Measurements from ENCODE around the gene PODXL.
"Not testable (repeated sequence)": the region's sequence is repeated elsewhere in the genome, so short reads cannot be mapped to it uniquely, and the experiment has no call there.

PODXL gene

GRCh38 chr7:131536361-131536849 is 20.0 kb downstream of the PODXL start:
- no peak for DNase-seq

- DNase-seq: no peak
Measured at GRCh38 chr7:131533566-131534561, 22.6 kb downstream of the PODXL start.

GRCh38 chr7:131533151-131533559 is 23.3 kb downstream of the PODXL start:
- DNase-seq: peak; percentile 32

DNA sequence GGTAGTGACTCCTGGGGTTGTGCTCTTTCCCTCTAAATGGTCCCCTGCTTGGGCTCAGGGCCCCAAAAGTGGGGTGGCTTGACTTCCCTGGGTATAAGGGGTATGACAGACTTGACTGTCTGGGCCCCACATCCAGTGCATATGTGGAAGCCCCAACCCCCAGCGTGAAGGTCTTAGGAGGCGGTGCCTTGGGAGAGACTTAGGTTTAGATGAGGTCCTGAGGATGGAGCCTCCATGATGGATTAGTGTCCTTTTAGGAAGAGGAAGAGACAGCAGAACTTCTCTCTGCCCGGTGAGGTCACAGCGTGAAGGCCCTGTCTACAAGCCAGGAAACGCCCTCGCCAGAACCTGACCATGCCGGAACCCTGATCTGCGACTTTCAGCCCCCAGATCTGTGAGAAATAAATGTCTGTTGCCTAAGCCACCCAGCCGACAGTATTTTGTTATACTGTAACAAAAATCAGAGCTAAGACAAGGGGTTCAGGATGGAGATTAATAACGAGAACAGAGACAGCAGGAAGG is 23.8 kb downstream of the PODXL start:
- DNase-seq: no peak

GRCh38 chr7:131530137-131530536 is 26.3 kb downstream of the PODXL start:
- no peak for DNase-seq

GRCh38 chr7:131529617-131530016 is 26.8 kb downstream of the PODXL start:
- DNase-seq: no peak

GRCh38 chr7:131529179-131529578 is 27.2 kb downstream of the PODXL start:
- DNase-seq: no peak

DNA sequence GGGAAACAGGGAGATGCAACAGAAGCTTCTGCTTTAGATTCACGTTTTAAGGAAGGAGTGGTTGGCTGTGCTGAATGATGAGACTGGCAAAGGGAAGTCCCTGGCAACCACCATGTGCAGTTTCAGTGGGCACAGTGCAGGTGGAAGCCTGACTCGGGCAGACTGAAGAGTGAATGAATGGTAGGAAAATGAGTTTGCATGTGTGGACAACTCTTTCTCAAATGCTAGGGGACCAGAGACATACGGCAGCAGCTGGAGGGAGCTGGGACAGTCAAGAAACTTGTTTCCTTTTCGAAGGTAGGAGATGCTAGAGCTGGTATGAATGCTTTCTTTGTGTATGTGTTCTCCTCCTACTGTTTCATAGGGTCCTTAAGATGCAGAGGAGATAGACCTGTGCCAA is 29.0 kb downstream of the PODXL start:
- DNase-seq: no peak

DNA sequence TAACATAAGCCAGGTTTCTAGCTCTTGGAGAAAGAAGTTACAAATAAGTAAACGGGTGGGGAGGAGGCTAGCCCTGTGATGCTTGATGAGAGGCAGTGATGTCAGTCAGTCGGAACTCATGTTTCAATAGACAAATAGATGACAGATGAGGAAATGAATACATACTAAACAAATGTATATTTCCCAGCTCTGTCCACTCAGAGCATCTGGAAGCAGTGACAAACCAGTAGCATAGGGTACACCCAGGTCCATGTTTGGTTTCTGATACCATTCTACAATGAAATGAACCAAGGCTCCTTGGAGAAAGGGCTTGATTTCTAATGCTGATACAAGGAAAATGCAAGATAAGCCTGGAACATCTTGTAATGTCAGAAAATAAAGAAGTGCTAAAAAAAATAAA is 30.6 kb downstream of the PODXL start:
- DNase-seq: no peak

GRCh38 chr7:131524703-131525102 is 31.7 kb downstream of the PODXL start:
- DNase-seq: no peak

DNA sequence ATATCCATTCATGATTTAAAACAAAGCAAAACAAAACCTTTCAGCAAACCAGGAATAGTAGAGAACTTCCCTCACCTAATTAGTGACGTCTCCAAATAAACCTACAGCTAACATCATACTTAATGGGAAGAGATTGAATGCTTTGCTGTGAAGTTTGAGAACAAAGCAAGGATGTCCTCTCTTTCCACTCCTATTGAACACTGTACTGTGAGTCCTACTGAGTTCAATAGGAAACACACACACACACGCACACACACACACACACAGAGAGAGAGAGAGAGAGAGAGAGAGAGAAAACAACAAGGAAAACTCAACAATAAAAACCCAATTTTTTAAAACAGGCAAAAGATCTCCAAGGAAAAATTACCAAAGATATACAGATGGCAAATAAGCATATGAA is 32.3 kb downstream of the PODXL start:
- DNase-seq: no peak

- DNase-seq: no peak
Measured at GRCh38 chr7:131522325-131522930, 34.0 kb downstream of the PODXL start.

DNA sequence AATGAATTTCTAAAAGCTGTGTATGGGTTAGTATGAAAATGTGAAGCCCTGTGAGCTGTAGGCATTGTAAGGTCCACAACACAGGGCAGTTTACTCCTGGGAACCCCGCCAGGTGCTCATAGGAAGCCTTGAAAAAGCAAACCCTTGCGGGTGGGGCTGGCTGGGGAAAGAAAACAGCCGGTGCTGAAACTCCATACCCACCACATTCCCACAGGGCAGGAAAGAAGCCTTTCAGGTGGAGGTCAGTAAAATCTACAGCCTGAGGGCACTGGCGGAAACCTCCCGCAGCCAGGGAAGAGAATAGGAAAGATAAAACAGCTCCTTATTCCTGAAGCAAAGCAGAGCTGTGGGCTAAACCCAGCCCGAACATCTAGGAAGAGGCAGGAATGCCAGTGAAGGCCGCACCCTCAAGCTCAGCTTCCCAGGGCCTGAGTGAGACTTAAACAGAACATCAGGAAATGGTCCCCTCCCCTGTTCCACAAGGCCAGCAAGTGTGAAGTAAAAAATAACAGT is 34.7 kb downstream of the PODXL start:
- no peak for DNase-seq

- DNase-seq: no peak
Measured at GRCh38 chr7:131518626-131519025, 37.8 kb downstream of the PODXL start.

DNA sequence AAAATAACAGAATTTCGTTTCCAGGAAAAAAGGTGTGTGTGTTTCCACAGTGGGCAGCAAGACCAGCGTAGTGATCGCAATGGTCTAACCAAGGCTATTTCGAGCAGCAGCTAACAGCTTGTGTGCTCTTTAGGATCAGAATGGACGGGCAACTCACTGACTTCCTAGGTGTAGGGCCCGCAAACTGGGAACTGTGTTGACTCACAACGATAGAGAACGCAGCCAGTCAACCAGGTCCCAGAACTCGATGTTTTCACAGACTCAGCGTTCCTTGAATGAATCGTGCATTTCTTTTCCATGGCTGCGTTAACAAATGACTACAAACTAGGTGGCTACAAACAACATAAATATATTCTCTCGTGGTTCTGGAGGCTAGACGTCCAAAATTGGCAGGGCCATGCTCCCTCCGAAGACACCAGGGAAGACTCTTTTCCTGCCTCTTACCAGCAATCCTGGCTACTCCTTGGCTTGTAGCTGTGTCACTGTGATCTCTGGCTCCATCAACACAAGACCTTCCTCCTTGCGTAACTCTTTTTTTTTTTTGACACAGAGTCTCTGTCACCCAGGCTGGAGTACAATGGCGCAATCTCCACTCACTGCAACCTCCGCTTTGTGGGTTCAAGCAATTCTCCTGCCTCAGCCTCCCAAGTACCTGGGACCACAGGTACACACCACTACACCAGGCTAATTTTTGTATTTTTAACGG is 39.1 kb downstream of the PODXL start:
- no peak for DNase-seq

DNA sequence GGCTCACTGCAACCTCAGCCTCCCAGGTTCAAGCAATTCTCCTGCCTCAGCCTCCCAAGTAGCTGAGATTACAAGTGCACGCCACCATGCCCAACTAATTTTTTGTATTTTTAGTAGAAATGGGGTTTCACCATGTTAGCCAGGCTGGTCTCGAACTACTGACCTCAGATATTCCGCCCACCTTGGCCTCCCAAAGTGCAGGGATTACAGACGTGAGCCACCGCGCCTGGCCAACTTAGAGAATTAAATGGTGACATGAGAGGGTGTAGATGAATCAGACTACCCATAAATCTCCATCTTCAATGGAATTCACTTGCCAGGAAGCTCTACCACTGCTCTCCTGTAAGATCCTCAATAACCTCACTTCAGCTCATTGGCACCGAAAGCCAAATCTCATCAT is 41.0 kb downstream of the PODXL start:
- DNase-seq: not testable (repeated sequence)

DNA sequence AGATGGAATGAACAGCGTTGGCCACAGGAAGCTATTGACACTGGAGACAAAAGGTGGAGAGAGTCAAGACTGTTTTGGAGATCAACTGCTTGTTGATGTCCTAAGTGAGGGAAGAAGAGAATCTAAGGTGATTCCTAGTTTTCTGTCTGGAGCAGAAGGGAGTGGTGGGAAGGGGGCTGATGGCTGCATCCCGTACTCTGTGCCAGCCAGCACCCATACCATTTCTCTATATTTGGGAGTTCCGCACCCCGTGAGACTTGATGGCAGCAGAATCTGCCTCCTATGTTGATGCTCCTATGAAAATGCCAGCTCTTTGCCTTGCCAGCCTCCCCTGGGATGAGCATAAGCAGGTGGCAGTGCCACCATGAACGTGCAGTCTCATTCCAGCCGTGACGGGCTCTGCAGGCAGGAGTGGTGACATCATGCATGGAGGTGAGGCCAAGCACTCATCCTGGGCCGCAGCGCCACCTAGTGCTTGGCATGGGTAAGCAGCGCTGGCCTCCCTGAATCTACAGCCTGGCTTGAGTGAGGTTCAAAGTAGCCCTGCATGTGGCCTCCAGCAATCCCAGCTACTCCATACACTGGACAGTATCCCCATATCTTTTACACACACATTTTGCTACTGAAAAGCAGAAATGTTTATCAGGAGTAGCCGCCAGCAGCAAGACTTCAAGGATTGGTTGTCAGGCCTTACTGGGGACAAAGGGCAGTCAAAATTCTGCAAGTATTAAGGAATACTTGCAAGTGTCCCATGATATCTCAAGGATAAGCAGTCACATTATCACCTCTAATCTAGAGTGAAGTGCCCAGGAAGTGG is 43.0 kb downstream of the PODXL start:
- peak; percentile 83 for DNase-seq

- DNase-seq: no peak
Measured at GRCh38 chr7:131511774-131512535, 44.5 kb downstream of the PODXL start.

GRCh38 chr7:131511071-131511470 is 45.4 kb downstream of the PODXL start:
- no peak for DNase-seq

- no peak for DNase-seq
Measured at GRCh38 chr7:131509781-131510180, 46.6 kb downstream of the PODXL start.
